ENCODE data around the gene SMARCAD1. TPM values are rescaled to one million over a fixed set of nuclear protein-coding genes. Genes with fewer than 3 reads are reported as not detected.

The SMARCAD1 gene
- total and polyA plus RNA-seq, 2 experiments from 2014 or later: 23.8 to 86.2 TPM

DNA sequence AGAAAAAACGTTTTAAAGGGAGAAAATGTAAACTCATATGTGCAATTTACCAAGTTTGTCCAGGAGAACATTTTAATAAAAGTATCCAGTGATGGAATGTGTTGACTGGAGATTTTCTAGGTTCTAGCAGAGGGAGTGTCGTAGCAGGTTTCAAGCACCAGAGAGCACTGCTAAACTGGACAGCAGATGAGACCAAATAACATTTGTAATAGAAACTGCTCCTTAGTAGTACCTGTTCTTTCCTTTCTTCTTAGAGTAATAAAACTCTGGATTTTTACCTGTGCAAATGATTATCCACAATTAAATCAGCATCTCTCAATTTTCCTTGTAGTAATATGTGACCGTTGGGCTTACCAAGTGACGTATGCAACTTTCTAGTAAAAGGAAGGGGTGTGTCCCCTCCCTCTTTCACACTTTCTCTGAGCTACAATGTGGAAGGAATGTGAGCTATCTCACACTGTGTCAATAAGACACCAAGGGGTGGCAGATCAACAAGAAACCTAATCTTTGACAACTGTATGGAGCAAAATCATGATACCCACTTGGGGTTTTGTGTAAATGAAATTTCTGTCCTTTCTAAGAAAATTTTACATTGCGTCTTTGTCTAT, 125.4 kb downstream of the SMARCAD1 start:
- H2AFZ ChIP-seq: peak overlapping the region; percentile 11; the same call in 1 of the 2 replicates
- H3K79me2 ChIP-seq (replicated peaks; ENCODE audit: insufficient read depth): no peaks in the 10 kb centered on the region
- H3K4me3 Mint-ChIP-seq: no peak overlapping the region
- H3K4me2 ChIP-seq: no peak overlapping the region
- H4K20me1 ChIP-seq (replicated peaks; ENCODE audit: insufficient read depth): no peaks in the 10 kb centered on the region
- H3K27ac ChIP-seq (ENCODE audit: low read depth): no peak overlapping the region
- H3K27me3 Mint-ChIP-seq (ENCODE audit: insufficient read depth, low read depth, poor library complexity): no peaks in the 10 kb centered on the region
- H3K36me3 Mint-ChIP-seq (ENCODE audit: low read depth): no peaks in the 10 kb centered on the region; the same call in 2 of the 3 replicates
- no peaks in the 10 kb centered on the region for H3K36me3 ChIP-seq (ENCODE audit: insufficient read depth)
- no peak overlapping the region for H3K4me3 ChIP-seq
- peaks cover 4% of the 10 kb centered on the region; the same call in 1 of the 3 replicates for H3K4me1 Mint-ChIP-seq
- no peaks in the 10 kb centered on the region for H3K9me2 ChIP-seq (ENCODE audit: insufficient read depth)
- peak; percentile 64 for DNase-seq (ENCODE audit: low spot score)
- peaks cover 2% of the 10 kb centered on the region; the same call in 2 of the 3 replicates for H3K9me3 Mint-ChIP-seq
- H3K27me3 ChIP-seq (ENCODE audit: insufficient read depth): no peaks in the 10 kb centered on the region
- TF ChIP-seq, protein P1, sequence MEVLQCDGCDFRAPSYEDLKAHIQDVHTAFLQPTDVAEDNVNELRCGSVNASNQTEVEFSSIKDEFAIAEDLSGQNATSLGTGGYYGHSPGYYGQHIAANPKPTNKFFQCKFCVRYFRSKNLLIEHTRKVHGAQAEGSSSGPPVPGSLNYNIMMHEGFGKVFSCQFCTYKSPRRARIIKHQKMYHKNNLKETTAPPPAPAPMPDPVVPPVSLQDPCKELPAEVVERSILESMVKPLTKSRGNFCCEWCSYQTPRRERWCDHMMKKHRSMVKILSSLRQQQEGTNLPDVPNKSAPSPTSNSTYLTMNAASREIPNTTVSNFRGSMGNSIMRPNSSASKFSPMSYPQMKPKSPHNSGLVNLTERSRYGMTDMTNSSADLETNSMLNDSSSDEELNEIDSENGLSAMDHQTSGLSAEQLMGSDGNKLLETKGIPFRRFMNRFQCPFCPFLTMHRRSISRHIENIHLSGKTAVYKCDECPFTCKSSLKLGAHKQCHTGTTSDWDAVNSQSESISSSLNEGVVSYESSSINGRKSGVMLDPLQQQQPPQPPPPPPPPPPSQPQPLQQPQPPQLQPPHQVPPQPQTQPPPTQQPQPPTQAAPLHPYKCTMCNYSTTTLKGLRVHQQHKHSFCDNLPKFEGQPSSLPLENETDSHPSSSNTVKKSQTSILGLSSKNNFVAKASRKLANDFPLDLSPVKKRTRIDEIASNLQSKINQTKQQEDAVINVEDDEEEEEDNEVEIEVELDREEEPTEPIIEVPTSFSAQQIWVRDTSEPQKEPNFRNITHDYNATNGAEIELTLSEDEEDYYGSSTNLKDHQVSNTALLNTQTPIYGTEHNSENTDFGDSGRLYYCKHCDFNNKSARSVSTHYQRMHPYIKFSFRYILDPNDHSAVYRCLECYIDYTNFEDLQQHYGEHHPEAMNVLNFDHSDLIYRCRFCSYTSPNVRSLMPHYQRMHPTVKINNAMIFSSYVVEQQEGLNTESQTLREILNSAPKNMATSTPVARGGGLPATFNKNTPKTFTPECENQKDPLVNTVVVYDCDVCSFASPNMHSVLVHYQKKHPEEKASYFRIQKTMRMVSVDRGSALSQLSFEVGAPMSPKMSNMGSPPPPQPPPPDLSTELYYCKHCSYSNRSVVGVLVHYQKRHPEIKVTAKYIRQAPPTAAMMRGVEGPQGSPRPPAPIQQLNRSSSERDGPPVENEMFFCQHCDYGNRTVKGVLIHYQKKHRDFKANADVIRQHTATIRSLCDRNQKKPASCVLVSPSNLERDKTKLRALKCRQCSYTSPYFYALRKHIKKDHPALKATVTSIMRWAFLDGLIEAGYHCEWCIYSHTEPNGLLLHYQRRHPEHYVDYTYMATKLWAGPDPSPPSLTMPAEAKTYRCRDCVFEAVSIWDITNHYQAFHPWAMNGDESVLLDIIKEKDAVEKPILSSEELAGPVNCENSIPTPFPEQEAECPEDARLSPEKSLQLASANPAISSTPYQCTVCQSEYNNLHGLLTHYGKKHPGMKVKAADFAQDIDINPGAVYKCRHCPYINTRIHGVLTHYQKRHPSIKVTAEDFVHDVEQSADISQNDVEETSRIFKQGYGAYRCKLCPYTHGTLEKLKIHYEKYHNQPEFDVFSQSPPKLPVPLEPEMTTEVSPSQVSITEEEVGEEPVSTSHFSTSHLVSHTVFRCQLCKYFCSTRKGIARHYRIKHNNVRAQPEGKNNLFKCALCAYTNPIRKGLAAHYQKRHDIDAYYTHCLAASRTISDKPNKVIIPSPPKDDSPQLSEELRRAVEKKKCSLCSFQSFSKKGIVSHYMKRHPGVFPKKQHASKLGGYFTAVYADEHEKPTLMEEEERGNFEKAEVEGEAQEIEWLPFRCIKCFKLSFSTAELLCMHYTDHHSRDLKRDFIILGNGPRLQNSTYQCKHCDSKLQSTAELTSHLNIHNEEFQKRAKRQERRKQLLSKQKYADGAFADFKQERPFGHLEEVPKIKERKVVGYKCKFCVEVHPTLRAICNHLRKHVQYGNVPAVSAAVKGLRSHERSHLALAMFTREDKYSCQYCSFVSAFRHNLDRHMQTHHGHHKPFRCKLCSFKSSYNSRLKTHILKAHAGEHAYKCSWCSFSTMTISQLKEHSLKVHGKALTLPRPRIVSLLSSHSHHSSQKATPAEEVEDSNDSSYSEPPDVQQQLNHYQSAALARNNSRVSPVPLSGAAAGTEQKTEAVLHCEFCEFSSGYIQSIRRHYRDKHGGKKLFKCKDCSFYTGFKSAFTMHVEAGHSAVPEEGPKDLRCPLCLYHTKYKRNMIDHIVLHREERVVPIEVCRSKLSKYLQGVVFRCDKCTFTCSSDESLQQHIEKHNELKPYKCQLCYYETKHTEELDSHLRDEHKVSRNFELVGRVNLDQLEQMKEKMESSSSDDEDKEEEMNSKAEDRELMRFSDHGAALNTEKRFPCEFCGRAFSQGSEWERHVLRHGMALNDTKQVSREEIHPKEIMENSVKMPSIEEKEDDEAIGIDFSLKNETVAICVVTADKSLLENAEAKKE (CRISPR knock-in tag; IDR thresholded peaks at IDR 0.05): no peak
- no peak for TF ChIP-seq ZNF331 (CRISPR knock-in tag; IDR thresholded peaks at IDR 0.05; ENCODE audit: low read depth)
- TF ChIP-seq, protein P2, sequence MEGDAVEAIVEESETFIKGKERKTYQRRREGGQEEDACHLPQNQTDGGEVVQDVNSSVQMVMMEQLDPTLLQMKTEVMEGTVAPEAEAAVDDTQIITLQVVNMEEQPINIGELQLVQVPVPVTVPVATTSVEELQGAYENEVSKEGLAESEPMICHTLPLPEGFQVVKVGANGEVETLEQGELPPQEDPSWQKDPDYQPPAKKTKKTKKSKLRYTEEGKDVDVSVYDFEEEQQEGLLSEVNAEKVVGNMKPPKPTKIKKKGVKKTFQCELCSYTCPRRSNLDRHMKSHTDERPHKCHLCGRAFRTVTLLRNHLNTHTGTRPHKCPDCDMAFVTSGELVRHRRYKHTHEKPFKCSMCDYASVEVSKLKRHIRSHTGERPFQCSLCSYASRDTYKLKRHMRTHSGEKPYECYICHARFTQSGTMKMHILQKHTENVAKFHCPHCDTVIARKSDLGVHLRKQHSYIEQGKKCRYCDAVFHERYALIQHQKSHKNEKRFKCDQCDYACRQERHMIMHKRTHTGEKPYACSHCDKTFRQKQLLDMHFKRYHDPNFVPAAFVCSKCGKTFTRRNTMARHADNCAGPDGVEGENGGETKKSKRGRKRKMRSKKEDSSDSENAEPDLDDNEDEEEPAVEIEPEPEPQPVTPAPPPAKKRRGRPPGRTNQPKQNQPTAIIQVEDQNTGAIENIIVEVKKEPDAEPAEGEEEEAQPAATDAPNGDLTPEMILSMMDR (conservative IDR thresholded peaks at IDR 0.05; ENCODE audit: low read depth in 2 of 2): peak; percentile 48 to 58
- no peak for TF ChIP-seq EZH2phosphoT487 (IDR thresholded peaks at IDR 0.05; ENCODE audit: unreplicated experiment)
- no peaks in the 10 kb centered on the region for H3F3A ChIP-seq (replicated peaks; ENCODE audit: low read depth)
- peak; percentile 86 for ATAC-seq
- no peak overlapping the region for H3K27ac Mint-ChIP-seq
- H3K4me1 ChIP-seq (ENCODE audit: insufficient read depth): no peaks in the 10 kb centered on the region

Measured in GM23338 (cell line).